ENCODE measurements around the gene SLC25A48.

SLC25A48 gene

GRCh38 chr5:135881244-135881643, 46.8 kb downstream of the SLC25A48 start:
- DNase-seq (ENCODE audit: low spot score) = no peak

- DNase-seq (ENCODE audit: low spot score) = no peak
Observed at GRCh38 chr5:135881819-135882218, 47.4 kb downstream of the SLC25A48 start.

GRCh38 chr5:135883026-135883425, 48.6 kb downstream of the SLC25A48 start:
- DNase-seq (ENCODE audit: low spot score) = no peak

- no peak for DNase-seq (ENCODE audit: low spot score)
Observed at GRCh38 chr5:135883441-135883840, 49.0 kb downstream of the SLC25A48 start.

GRCh38 chr5:135885031-135885430, 50.6 kb downstream of the SLC25A48 start:
- DNase-seq (ENCODE audit: low spot score) = no peak

- no peak for DNase-seq (ENCODE audit: low spot score)
Observed at GRCh38 chr5:135886136-135886535, 51.7 kb downstream of the SLC25A48 start.

GRCh38 chr5:135887447-135887864, 53.0 kb downstream of the SLC25A48 start:
- peak; percentile 77 for DNase-seq (ENCODE audit: low spot score)

- peak; percentile 12 for DNase-seq (ENCODE audit: low spot score)
Observed at GRCh38 chr5:135887881-135888614, 53.6 kb downstream of the SLC25A48 start.

GRCh38 chr5:135890296-135890695, 55.8 kb downstream of the SLC25A48 start:
- DNase-seq (ENCODE audit: low spot score) = no peak

GRCh38 chr5:135890867-135891266, 56.4 kb downstream of the SLC25A48 start:
- DNase-seq (ENCODE audit: low spot score) = peak; percentile 74

- DNase-seq (ENCODE audit: low spot score) = no peak
Observed at GRCh38 chr5:135891268-135891667, 56.8 kb downstream of the SLC25A48 start.

GRCh38 chr5:135891791-135892190, 57.3 kb downstream of the SLC25A48 start:
- DNase-seq (ENCODE audit: low spot score) = no peak

GRCh38 chr5:135894276-135894675, 59.8 kb downstream of the SLC25A48 start:
- DNase-seq (ENCODE audit: low spot score) = no peak

- DNase-seq (ENCODE audit: low spot score) = no peak
Observed at GRCh38 chr5:135894789-135895188, 60.3 kb downstream of the SLC25A48 start.

- no peak for DNase-seq (ENCODE audit: low spot score)
Observed at GRCh38 chr5:135895474-135896006, 61.1 kb downstream of the SLC25A48 start, which contains the start of gene IL9. TSS of gene IL9 (minus strand) at chr5:135895841. CDS start at chr5:135895816, 25 bp downstream.

GRCh38 chr5:135898651-135899050, 64.2 kb downstream of the SLC25A48 start:
- DNase-seq (ENCODE audit: low spot score) = no peak

- DNase-seq (ENCODE audit: low spot score) = no peak
Observed at GRCh38 chr5:135900276-135900675, 65.8 kb downstream of the SLC25A48 start.

GRCh38 chr5:135901633-135902032, 67.2 kb downstream of the SLC25A48 start:
- no peak for DNase-seq (ENCODE audit: low spot score)

- no peak for DNase-seq (ENCODE audit: low spot score)
Observed at GRCh38 chr5:135905144-135905543, 70.7 kb downstream of the SLC25A48 start.

- no peak for DNase-seq (ENCODE audit: low spot score)
Observed at GRCh38 chr5:135913713-135914626, 79.5 kb downstream of the SLC25A48 start.

GRCh38 chr5:135915466-135916001, 81.1 kb downstream of the SLC25A48 start:
- DNase-seq (ENCODE audit: low spot score) = no peak

- DNase-seq (ENCODE audit: low spot score) = no peak
Observed at GRCh38 chr5:135916638-135917263, 82.3 kb downstream of the SLC25A48 start.

Measured in kidney tubule cell (primary cell).